HCT116 (cell line): ENCODE results near the gene CTIF. TPM values are rescaled to one million over a fixed set of nuclear protein-coding genes. Genes with fewer than 3 reads are reported as not detected.

Experiments used
- ATAC-seq: fragments of 200-7000 bp; cut with Tn5 transposase; 2 replicates; pipeline ENCODE4 v1.9.1; 2020; ENCODE audit warnings: mild to moderate bottlenecking, moderate library complexity
- BruUV-seq: library from RNA; stranded (reverse); fragments of 400-500 nt; replicated peaks from 2 replicates; lab custom pipeline; 2021; lab: Mats Ljungman, UMichigan
- CTCF ChIA-PET: fragments of 300-600 bp; sonication (Branson Sonifier 250); formaldehyde crosslinking; loops from one replicate; lab custom pipeline; 2021; ENCODE audit warnings: antibody characterized with exemption; lab: Charles Lee
- POLR2A ChIA-PET: fragments of 300-600, 350-600 bp; sonication (Branson Sonifier 250); formaldehyde crosslinking; loops from one replicate; lab custom pipeline; 2021; ENCODE audit warnings: antibody characterized with exemption; lab: Charles Lee
- RAD21 ChIA-PET, 2 experiments: fragments of 300-600 bp; sonication (Branson Sonifier 250); formaldehyde crosslinking; loops; one replicate each; lab custom pipeline; 2023; ENCODE audit warnings: low total read pairs in 2 of 2; ENCODE audit not compliant: uncharacterized antibody in 2 of 2, unreplicated experiment in 2 of 2, low non-redundant PET in 1 of 2; lab: Charles Lee
- DNase-seq: peaks from one replicate; pipeline ENCODE4 v3.0.0-alpha.2; 2010; ENCODE audit warnings: low read depth, low spot score
- H2AFZ ChIP-seq: fragments of 200-600 bp; shearing (Covaris generic), sonication (generic); 2 replicates; pipeline ENCODE4 v1.6.1; 2017; ENCODE audit warnings: low read depth, mixed run types, mixed read lengths, antibody characterized with exemption, low read length; ENCODE audit not compliant: poor library complexity, severe bottlenecking
- H3K27ac ChIP-seq: 2 replicates; pipeline ENCODE4 v1.5.1; 2012; ENCODE audit warnings: low read depth, low read length
- H3K27me3 ChIP-seq: fragments of 200-600 bp; sonication (generic); 2 replicates; pipeline ENCODE4 v1.6.1; 2016; ENCODE audit warnings: mixed run types, low read length, mixed read lengths; ENCODE audit not compliant: insufficient read depth
- H3K36me3 ChIP-seq, 2 experiments: fragments of 200-500 bp in 1 of 2; fragments of 200-600 bp in 1 of 2; sonication (Bioruptor generic) in 1 of 2; sonication (generic) in 1 of 2; 2 replicates each; pipeline versions ENCODE4 v1.5.1 to v1.6.1; 2014 to 2016; ENCODE audit warnings: low read length in 2 of 2, inconsistent platforms in 1 of 2, mixed read lengths in 1 of 2, mixed run types in 1 of 2; ENCODE audit not compliant: insufficient read depth in 2 of 2, control insufficient read depth in 1 of 2
- H3K4me1 ChIP-seq, 2 experiments: fragments of 200-600 bp in 1 of 2; sonication (generic) in 1 of 2; 2 replicates each; pipeline versions ENCODE4 v1.5.1 to v1.6.1; 2012 to 2017; ENCODE audit warnings: low read length in 2 of 2, inconsistent platforms in 1 of 2, mild to moderate bottlenecking in 1 of 2, mixed read lengths in 1 of 2, mixed run types in 1 of 2, moderate library complexity in 1 of 2; ENCODE audit not compliant: insufficient read depth in 2 of 2, control insufficient read depth in 1 of 2
- H3K4me2 ChIP-seq: fragments of 200-600 bp; sonication (generic); 2 replicates; pipeline ENCODE4 v1.6.1; 2017; ENCODE audit warnings: mixed run types, low read length, mixed read lengths
- H3K4me3 ChIP-seq, 2 experiments: fragments of 200-600 bp in 1 of 2; sonication (generic) in 1 of 2; replicated peaks in 1 of 2; 2 replicates each; pipeline ENCODE4 v1.5.1; 2011 to 2016; ENCODE audit warnings: low read length in 2 of 2, control low read depth in 1 of 2, low read depth in 1 of 2, mild to moderate bottlenecking in 1 of 2, mixed read lengths in 1 of 2, mixed run types in 1 of 2
- H3K79me2 ChIP-seq: fragments of 200-600 bp; sonication (generic); 2 replicates; pipeline ENCODE4 v1.6.1; 2017; ENCODE audit warnings: mild to moderate bottlenecking, mixed run types, low read length, moderate library complexity, mixed read lengths; ENCODE audit not compliant: insufficient read depth
- H3K9ac ChIP-seq: fragments of 200-600 bp; sonication (generic); 2 replicates; pipeline ENCODE4 v1.6.1; 2016; ENCODE audit warnings: low read length, mixed read lengths
- H3K9me2 ChIP-seq: fragments of 200-600 bp; sonication (generic), shearing (Covaris generic); 2 replicates; pipeline ENCODE4 v1.6.1; 2017; ENCODE audit warnings: mixed run types, mild to moderate bottlenecking, moderate library complexity; ENCODE audit not compliant: insufficient read depth
- H3K9me3 ChIP-seq, 2 experiments: fragments of 200-500 bp in 1 of 2; fragments of 200-600 bp in 1 of 2; sonication (Bioruptor generic) in 1 of 2; sonication (generic) in 1 of 2; 2 replicates each; pipeline ENCODE4 v1.6.1; 2014 to 2017; ENCODE audit warnings: low read length in 2 of 2, mixed read lengths in 2 of 2, inconsistent platforms in 1 of 2, low read depth in 1 of 2, mild to moderate bottlenecking in 1 of 2, mixed run types in 1 of 2, moderate library complexity in 1 of 2; ENCODE audit not compliant: control insufficient read depth in 1 of 2, insufficient read depth in 1 of 2
- H4K20me1 ChIP-seq: fragments of 200-600 bp; sonication (generic), shearing (Covaris generic); 2 replicates; pipeline ENCODE4 v1.6.1; 2017; ENCODE audit warnings: mixed run types, mild to moderate bottlenecking, moderate library complexity; ENCODE audit not compliant: insufficient read depth
- CEBPB ChIP-seq: IDR thresholded peaks from 2 replicates; pipeline ENCODE4 v1.6.1; 2012; ENCODE audit warnings: low read depth
- CTCF ChIP-seq, 3 experiments: fragments of 200-600 bp in 1 of 3; sonication (generic) in 1 of 3; IDR thresholded peaks in 2 of 3; conservative IDR thresholded peaks in 1 of 3; 2 replicates each; pipeline ENCODE4 v1.5.1; 2012 to 2017; ENCODE audit warnings: low read depth in 2 of 3, low read length in 2 of 3, antibody characterized with exemption in 1 of 3, borderline replicate concordance in 1 of 3, control low read depth in 1 of 3, mild to moderate bottlenecking in 1 of 3, mixed read lengths in 1 of 3, mixed run types in 1 of 3, moderate library complexity in 1 of 3; ENCODE audit not compliant: insufficient read depth in 1 of 3
- EGR1 ChIP-seq: IDR thresholded peaks from 2 replicates; pipeline ENCODE4 v1.6.1; 2012; ENCODE audit warnings: low read depth
- ELF1 ChIP-seq: IDR thresholded peaks from 2 replicates; pipeline ENCODE4 v1.6.1; 2012; ENCODE audit warnings: low read depth, borderline replicate concordance
- EZH2phosphoT487 ChIP-seq: fragments of 200-600 bp; IDR thresholded peaks from 2 replicates; pipeline ENCODE4 v1.6.1; 2018; ENCODE audit warnings: antibody characterized with exemption, borderline replicate concordance
- FOSL1 ChIP-seq: IDR thresholded peaks from 2 replicates; pipeline ENCODE4 v1.6.1; 2012; ENCODE audit warnings: low read depth
- JUND ChIP-seq: IDR thresholded peaks from 2 replicates; pipeline ENCODE4 v1.6.1; 2012
- RAD21 ChIP-seq: IDR thresholded peaks from 2 replicates; pipeline ENCODE4 v1.6.1; 2012; ENCODE audit warnings: low read depth, mild to moderate bottlenecking
- SIN3A ChIP-seq: IDR thresholded peaks from 2 replicates; pipeline ENCODE4 v1.6.1; 2012; ENCODE audit warnings: low read depth
- SP1 ChIP-seq: IDR thresholded peaks from 2 replicates; pipeline ENCODE4 v1.6.1; 2012; ENCODE audit warnings: low read depth
- SRF ChIP-seq: IDR thresholded peaks from 2 replicates; pipeline ENCODE4 v1.6.1; 2012; ENCODE audit warnings: low read depth
- ZNF274 ChIP-seq: fragments of 200-500 bp; sonication (Bioruptor generic); IDR thresholded peaks from 2 replicates; pipeline ENCODE4 v1.6.1; 2014; ENCODE audit warnings: mild to moderate bottlenecking, low read depth, low read length, inconsistent platforms
- intact Hi-C: fragments of 100-400 bp; cut with micrococcal nuclease; formaldehyde crosslinking; loops from 2 replicates; pipeline ENCODE4 v1.10.0; 2022
- total RNA-seq: library from RNA; stranded (reverse); gene quantifications from one replicate; pipeline ENCODE4 v1.2.1, GENCODE V29; 2021; ENCODE audit not compliant: unreplicated experiment
- TF ChIP-seq, protein P1 (sequence below): IDR thresholded peaks from 2 replicates; pipeline ENCODE4 v1.6.1; 2011; ENCODE audit warnings: mild to moderate bottlenecking, low read length, moderate library complexity; ENCODE audit not compliant: insufficient replicate concordance; ENCODE audit errors: extremely low read depth

CTIF gene
- total RNA-seq, 1 experiment from 2014 or later, result 19.7 TPM

- no peak for TF ChIP-seq SP1
- TF ChIP-seq SIN3A, result no peak
- TF ChIP-seq, all 23 proteins: peak for 0
- Histone ChIP-seq H3K79me2 (no peaks in the 10 kb centered on the region), H3K36me3 (no peaks in the 10 kb centered on the region), H3K9ac (no peak overlapping the region), H3K27ac (no peak overlapping the region), H4K20me1 (no peaks in the 10 kb centered on the region), H3K9me2 (no peaks in the 10 kb centered on the region), H3K27me3 (no peaks in the 10 kb centered on the region), H3K4me3 (no peak overlapping the region), H3K4me2 (no peak overlapping the region), H3K4me1 (peaks cover 0 to 9% of the 10 kb centered on the region in 2 experiments; a peak in 1 of 4 replicates), H3K9me3 (no peaks in the 10 kb centered on the region), H2AFZ (no peak overlapping the region)
- no peak for ATAC-seq
- BruUV-seq, result no TSS peak
- DNase-seq, result no peak
- CTCF ChIA-PET, result no interaction called here
- POLR2A ChIA-PET, result no interaction called here
- intact Hi-C loops, result no loop called here
- RAD21 ChIA-PET, result no interaction called here
Observed at GRCh38 chr18:48815581-48816324, 276.9 kb downstream of the CTIF start.

DNA sequence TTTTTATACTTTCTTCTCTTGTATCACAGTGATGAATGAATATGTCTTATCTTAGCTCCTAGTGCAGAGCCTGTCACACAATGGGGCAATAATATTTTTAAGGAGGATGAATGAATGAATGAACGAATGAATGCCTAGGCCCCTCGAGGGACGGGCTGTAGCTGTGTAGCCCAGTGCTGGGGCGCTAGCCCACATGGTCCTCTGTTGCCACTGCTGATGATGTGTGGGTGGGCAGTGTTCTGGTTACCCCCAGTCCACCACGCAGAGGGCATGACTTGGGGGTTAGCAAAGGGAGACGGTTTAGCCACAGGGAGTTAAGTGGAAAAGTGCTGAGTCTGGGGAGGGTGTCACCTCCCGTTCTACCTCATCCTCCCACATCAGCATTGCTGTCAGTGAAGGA, 277.7 kb downstream of the CTIF start:
- Histone ChIP-seq H3K27me3 (no peaks in the 10 kb centered on the region), H3K4me1 (peaks cover 0 to 9% of the 10 kb centered on the region in 2 experiments; a peak in 1 of 4 replicates), H3K4me2 (no peak overlapping the region), H2AFZ (no peak overlapping the region), H3K9me3 (no peaks in the 10 kb centered on the region), H3K36me3 (no peaks in the 10 kb centered on the region), H3K27ac (no peak overlapping the region), H3K4me3 (no peak overlapping the region), H4K20me1 (no peaks in the 10 kb centered on the region), H3K9ac (no peak overlapping the region), H3K79me2 (no peaks in the 10 kb centered on the region), H3K9me2 (no peaks in the 10 kb centered on the region)
- RAD21 ChIA-PET, result no interaction called here
- intact Hi-C loops, result no loop called here
- DNase-seq (no peak), ATAC-seq (no peak)
- BruUV-seq, result no TSS peak
- CTCF ChIA-PET, result no interaction called here
- POLR2A ChIA-PET, result no interaction called here
- TF ChIP-seq EGR1 (no peak), ELF1 (no peak), EZH2phosphoT487 (no peak), JUND (no peak), SRF (no peak), FOSL1 (no peak), CTCF (IDR thresholded peaks at IDR 0.05 in 2 of 3, conservative IDR thresholded peaks at IDR 0.05 in 1 of 3; ENCODE audit: borderline replicate concordance in 1 of 3, insufficient read depth in 1 of 3, low read depth in 2 of 3, low read length in 2 of 3) (no peak), RAD21 (no peak), CEBPB (no peak), ZNF274 (no peak)
- TF ChIP-seq, protein P1, sequence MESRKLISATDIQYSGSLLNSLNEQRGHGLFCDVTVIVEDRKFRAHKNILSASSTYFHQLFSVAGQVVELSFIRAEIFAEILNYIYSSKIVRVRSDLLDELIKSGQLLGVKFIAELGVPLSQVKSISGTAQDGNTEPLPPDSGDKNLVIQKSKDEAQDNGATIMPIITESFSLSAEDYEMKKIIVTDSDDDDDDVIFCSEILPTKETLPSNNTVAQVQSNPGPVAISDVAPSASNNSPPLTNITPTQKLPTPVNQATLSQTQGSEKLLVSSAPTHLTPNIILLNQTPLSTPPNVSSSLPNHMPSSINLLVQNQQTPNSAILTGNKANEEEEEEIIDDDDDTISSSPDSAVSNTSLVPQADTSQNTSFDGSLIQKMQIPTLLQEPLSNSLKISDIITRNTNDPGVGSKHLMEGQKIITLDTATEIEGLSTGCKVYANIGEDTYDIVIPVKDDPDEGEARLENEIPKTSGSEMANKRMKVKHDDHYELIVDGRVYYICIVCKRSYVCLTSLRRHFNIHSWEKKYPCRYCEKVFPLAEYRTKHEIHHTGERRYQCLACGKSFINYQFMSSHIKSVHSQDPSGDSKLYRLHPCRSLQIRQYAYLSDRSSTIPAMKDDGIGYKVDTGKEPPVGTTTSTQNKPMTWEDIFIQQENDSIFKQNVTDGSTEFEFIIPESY, result no peak
